Measurements from ENCODE around the gene CHST15.

DNA sequence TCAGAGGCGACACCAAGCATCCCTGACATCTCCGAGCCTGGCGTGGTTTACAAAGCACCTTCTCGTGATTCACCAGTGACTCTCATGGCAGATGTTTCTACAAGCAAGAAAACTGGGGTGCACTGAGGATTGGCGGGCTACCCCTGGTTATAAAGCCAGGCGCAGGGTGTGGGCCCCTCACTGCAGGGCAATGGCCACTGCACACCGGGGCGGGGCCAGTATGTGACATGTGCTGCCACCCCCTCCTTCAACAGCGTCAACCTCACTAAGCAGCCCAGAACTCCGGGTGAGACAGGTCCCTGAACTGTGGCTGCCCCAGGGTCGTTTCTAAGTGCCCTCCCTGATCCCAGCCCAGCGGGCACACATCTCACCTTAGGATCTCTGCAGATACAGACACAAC, 63.8 kb downstream of the CHST15 start:
- TF ChIP-seq, protein P1, sequence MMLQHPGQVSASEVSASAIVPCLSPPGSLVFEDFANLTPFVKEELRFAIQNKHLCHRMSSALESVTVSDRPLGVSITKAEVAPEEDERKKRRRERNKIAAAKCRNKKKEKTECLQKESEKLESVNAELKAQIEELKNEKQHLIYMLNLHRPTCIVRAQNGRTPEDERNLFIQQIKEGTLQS (IDR thresholded peaks at IDR 0.05): no peak
- TF ChIP-seq EGR1 (IDR thresholded peaks at IDR 0.05; ENCODE audit: low read depth in 2 of 2): no peak
- TF ChIP-seq TAF1 (conservative IDR thresholded peaks at IDR 0.05): no peak
- TF ChIP-seq FOXA2 (IDR thresholded peaks at IDR 0.05): no peak
- TF ChIP-seq, protein P2, sequence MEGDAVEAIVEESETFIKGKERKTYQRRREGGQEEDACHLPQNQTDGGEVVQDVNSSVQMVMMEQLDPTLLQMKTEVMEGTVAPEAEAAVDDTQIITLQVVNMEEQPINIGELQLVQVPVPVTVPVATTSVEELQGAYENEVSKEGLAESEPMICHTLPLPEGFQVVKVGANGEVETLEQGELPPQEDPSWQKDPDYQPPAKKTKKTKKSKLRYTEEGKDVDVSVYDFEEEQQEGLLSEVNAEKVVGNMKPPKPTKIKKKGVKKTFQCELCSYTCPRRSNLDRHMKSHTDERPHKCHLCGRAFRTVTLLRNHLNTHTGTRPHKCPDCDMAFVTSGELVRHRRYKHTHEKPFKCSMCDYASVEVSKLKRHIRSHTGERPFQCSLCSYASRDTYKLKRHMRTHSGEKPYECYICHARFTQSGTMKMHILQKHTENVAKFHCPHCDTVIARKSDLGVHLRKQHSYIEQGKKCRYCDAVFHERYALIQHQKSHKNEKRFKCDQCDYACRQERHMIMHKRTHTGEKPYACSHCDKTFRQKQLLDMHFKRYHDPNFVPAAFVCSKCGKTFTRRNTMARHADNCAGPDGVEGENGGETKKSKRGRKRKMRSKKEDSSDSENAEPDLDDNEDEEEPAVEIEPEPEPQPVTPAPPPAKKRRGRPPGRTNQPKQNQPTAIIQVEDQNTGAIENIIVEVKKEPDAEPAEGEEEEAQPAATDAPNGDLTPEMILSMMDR (IDR thresholded peaks at IDR 0.05; ENCODE audit: low read depth, low read length, missing input control): no peak
- TF ChIP-seq, protein P3, sequence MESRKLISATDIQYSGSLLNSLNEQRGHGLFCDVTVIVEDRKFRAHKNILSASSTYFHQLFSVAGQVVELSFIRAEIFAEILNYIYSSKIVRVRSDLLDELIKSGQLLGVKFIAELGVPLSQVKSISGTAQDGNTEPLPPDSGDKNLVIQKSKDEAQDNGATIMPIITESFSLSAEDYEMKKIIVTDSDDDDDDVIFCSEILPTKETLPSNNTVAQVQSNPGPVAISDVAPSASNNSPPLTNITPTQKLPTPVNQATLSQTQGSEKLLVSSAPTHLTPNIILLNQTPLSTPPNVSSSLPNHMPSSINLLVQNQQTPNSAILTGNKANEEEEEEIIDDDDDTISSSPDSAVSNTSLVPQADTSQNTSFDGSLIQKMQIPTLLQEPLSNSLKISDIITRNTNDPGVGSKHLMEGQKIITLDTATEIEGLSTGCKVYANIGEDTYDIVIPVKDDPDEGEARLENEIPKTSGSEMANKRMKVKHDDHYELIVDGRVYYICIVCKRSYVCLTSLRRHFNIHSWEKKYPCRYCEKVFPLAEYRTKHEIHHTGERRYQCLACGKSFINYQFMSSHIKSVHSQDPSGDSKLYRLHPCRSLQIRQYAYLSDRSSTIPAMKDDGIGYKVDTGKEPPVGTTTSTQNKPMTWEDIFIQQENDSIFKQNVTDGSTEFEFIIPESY (IDR thresholded peaks at IDR 0.05): no peak
- no peak for TF ChIP-seq GABPA (IDR thresholded peaks at IDR 0.05 in 1 of 2, conservative IDR thresholded peaks at IDR 0.05 in 1 of 2)
- TF ChIP-seq, protein P4, sequence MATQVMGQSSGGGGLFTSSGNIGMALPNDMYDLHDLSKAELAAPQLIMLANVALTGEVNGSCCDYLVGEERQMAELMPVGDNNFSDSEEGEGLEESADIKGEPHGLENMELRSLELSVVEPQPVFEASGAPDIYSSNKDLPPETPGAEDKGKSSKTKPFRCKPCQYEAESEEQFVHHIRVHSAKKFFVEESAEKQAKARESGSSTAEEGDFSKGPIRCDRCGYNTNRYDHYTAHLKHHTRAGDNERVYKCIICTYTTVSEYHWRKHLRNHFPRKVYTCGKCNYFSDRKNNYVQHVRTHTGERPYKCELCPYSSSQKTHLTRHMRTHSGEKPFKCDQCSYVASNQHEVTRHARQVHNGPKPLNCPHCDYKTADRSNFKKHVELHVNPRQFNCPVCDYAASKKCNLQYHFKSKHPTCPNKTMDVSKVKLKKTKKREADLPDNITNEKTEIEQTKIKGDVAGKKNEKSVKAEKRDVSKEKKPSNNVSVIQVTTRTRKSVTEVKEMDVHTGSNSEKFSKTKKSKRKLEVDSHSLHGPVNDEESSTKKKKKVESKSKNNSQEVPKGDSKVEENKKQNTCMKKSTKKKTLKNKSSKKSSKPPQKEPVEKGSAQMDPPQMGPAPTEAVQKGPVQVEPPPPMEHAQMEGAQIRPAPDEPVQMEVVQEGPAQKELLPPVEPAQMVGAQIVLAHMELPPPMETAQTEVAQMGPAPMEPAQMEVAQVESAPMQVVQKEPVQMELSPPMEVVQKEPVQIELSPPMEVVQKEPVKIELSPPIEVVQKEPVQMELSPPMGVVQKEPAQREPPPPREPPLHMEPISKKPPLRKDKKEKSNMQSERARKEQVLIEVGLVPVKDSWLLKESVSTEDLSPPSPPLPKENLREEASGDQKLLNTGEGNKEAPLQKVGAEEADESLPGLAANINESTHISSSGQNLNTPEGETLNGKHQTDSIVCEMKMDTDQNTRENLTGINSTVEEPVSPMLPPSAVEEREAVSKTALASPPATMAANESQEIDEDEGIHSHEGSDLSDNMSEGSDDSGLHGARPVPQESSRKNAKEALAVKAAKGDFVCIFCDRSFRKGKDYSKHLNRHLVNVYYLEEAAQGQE (IDR thresholded peaks at IDR 0.05): no peak
